HUES64 (cell line): ENCODE results near the gene LCOR.

ENCODE experiments used
- H3K27ac ChIP-seq: 2 replicates; pipeline ENCODE4 v1.7.0; 2013; ENCODE audit warnings: low read depth, low read length, inconsistent platforms
- H3K27me3 ChIP-seq: 2 replicates; pipeline ENCODE4 v1.6.1; 2013; ENCODE audit warnings: mild to moderate bottlenecking, low read length; ENCODE audit not compliant: insufficient read depth
- H3K36me3 ChIP-seq: 2 replicates; pipeline ENCODE4 v1.6.1; 2013; ENCODE audit warnings: mild to moderate bottlenecking, low read length; ENCODE audit not compliant: insufficient read depth
- H3K4me1 ChIP-seq: 2 replicates; pipeline ENCODE4 v1.6.1; 2013; ENCODE audit warnings: mild to moderate bottlenecking, low read length, moderate library complexity; ENCODE audit not compliant: insufficient read depth
- H3K4me3 ChIP-seq: 2 replicates; pipeline ENCODE4 v1.5.1; 2013; ENCODE audit warnings: mild to moderate bottlenecking, low read length, moderate library complexity
- H3K9ac ChIP-seq: 2 replicates; pipeline ENCODE4 v1.6.1; 2013; ENCODE audit warnings: mild to moderate bottlenecking, low read depth, low read length
- H3K9me3 ChIP-seq: 2 replicates; pipeline ENCODE4 v1.6.1; 2013; ENCODE audit warnings: low read depth, low read length; ENCODE audit not compliant: insufficient read depth
- WGBS: fragments of 150-250, 120-280 bp; methylation state at CpG from one replicate; pipeline ENCODE4 v1.1.7; 2013; ENCODE audit warnings: missing lambda C conversion rate; 5-methylcytosine and 5-hydroxymethylcytosine counted together

LCOR gene

DNA sequence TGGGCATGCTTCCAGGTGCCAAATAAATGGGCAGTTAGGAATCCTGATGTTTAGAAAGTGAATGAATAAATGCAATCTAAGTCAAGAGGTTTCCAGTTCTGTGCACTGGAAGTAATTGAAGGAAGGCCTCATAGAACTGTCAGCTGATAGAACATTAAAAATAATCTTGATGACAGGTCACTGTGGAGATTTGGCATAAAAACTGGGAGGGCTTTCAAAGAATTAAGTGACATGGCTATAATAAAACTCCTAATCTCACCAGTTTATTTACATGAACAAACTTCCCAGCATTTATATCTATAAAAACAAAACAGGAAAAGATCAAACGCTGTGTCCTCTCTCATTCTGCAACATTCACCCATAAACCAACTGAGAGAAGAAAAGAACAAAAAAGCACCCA is 183.1 kb downstream of the LCOR start:
- WGBS: 89% methylated on average over 1 of the region's 1 CpG
- H3K4me1 ChIP-seq: peaks cover 5% of the 10 kb centered on the region; the same call in 1 of the 2 replicates
- no peak overlapping the region for H3K4me3 ChIP-seq
- no peak overlapping the region for H3K27ac ChIP-seq
- H3K9me3 ChIP-seq: no peaks in the 10 kb centered on the region
- H3K9ac ChIP-seq: no peak overlapping the region
- H3K27me3 ChIP-seq: no peaks in the 10 kb centered on the region
- H3K36me3 ChIP-seq: no peaks in the 10 kb centered on the region

DNA sequence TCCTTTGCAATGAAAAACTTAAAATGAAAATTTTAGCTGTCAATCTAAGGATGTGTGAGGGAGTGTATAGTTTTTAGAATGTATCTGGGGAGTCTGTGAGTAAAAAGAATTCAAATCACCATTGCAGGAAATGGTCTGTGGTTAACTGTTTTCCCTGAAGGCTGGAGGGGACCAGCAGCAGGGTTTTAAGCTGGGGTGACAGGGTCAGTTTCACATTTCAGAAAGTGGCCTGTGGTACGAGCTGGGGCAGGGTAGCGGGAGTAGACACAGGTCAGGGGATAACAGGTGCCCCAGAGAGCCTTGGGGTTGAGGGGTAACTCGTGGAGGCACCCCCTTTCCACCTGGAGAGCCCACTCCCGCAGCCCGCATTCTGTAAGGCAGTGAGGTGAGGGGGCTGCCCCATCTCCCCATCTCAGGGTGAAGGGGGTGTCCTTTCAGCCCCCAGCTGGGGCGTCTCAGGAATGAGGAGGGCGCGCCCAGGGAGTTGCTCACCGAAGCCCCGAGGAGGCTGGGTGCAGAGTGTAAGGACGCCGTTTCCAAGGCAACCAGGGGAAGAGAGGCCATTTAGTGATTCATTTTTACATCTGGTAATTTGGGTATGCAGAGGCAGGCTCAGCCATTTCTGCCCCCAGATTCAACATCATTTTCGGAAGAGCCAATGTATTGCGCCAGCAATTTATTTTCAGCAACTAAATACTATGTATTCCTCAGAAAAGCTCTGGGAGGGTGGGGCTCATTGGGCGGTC is 184.8 kb downstream of the LCOR start:
- no peak overlapping the region for H3K27ac ChIP-seq
- 90% methylated on average over 15 of the region's 15 CpGs for WGBS
- H3K9me3 ChIP-seq: no peaks in the 10 kb centered on the region
- no peaks in the 10 kb centered on the region for H3K36me3 ChIP-seq
- H3K27me3 ChIP-seq: no peaks in the 10 kb centered on the region
- H3K4me3 ChIP-seq: no peak overlapping the region
- H3K9ac ChIP-seq: no peak overlapping the region
- peaks cover 13% of the 10 kb centered on the region; the same call in 1 of the 2 replicates for H3K4me1 ChIP-seq

DNA sequence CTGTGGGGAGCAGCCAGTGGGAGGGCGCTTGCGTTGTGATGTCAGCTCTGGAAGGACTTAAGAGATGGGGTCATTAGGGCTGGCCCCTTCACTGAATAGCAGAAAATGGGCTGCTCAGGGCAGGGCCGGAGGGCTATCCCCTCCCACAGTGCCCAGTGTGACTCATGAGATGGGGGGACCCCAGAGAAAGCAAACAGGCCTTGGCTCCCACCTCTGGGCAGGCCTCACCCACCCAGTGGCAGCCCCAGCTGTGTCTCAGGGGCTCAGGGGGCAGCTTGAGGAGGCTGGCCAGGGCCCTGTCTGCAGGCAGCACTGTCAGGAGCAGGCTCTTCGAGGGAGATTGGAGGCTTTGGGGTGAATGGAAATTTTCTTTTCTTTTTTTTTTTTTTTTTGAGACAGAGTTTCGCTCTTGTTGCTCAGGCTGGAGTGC is 185.4 kb downstream of the LCOR start:
- H3K9me3 ChIP-seq: no peaks in the 10 kb centered on the region
- no peaks in the 10 kb centered on the region for H3K27me3 ChIP-seq
- no peaks in the 10 kb centered on the region for H3K36me3 ChIP-seq
- no peak overlapping the region for H3K9ac ChIP-seq
- H3K4me3 ChIP-seq: no peak overlapping the region
- 86% methylated on average over 5 of the region's 5 CpGs for WGBS
- H3K27ac ChIP-seq: no peak overlapping the region
- H3K4me1 ChIP-seq: peaks cover 13% of the 10 kb centered on the region; the same call in 1 of the 2 replicates

DNA sequence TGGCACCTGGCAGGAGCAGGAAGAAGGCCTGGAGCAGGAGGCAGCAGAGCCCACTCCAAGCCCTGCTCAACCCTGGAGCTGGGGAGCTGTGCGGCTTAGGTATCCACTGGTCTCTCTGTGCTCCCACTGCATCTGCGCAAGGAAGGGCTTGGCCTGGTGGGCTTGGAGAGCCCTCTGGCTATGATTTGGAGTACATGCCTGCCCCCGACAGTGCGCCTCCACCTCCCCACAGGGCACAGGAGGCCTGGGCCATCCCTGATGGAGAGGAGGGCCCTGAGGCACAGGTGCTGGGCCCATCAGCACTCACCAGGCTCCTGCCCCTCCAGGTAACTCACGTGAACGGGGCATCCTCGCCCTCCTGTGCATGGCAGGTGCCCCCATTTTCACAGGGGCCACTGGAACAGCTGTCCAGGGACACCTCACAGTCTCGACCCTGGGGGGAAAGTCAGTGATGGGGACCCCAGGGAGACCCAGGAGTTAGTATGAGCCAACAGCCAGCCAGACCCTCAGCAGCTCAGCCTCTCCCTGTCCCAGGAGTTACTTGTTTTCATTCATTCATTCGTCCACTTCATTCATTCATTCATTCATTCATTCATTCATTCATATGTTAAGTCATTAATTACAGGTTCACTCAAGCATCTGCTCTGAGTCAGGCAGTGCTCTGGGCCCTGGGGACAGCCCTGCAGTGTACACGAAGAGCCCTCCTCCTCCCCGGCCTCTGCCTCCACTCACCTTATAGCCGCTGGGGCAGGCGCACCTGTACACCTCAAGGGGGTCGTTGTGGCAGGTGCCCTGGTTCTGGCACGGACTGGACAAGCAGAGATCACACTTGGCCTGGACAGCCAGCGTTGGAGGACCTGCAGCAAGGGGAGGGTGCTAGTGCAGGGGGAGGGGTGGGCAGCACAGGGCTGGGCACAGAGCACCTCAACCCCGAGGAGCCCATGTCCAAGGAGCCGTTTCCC is 186.4 kb downstream of the LCOR start:
- 91% methylated on average over 18 of the region's 18 CpGs for WGBS
- Histone ChIP-seq H3K4me1 (peaks cover 13% of the 10 kb centered on the region; the same call in 1 of the 2 replicates), H3K36me3 (no peaks in the 10 kb centered on the region), H3K9me3 (no peaks in the 10 kb centered on the region), H3K9ac (no peak overlapping the region), H3K27me3 (no peaks in the 10 kb centered on the region), H3K4me3 (no peak overlapping the region), H3K27ac (no peak overlapping the region)

DNA sequence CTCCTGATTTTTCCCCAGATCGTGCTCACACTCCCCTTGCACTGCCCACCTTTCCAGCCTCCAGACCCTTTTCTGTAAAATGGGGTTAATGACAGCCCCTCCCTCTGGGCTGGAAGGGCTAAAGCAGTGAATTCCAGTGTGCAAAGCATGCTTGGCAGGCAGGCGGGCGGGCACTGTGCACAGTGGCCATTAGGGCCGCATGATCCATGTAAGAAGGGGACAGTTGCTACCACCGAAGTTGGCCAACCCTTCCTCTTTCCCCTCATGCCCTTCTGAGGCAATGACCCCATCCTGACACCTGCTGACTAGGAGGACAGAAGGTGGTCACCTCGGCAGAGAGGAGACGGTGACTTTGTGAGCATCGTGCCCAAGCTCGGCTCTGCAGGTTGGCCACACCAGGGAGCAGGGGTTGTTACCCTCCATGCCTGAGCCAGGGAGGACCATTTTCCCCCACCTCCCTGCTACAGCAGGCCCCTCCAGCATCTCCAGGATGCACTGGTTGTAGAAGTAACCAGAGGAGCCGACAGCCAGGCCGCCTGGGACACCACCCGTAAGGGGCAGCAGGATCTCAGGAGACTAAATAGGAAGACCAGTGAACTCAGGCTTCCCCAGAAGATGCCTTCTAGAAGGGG is 187.2 kb downstream of the LCOR start:
- no peak overlapping the region for H3K4me3 ChIP-seq
- WGBS: 94% methylated on average over 12 of the region's 12 CpGs
- no peak overlapping the region for H3K9ac ChIP-seq
- no peak overlapping the region for H3K27ac ChIP-seq
- H3K36me3 ChIP-seq: no peaks in the 10 kb centered on the region
- peaks cover 13% of the 10 kb centered on the region; the same call in 1 of the 2 replicates for H3K4me1 ChIP-seq
- H3K9me3 ChIP-seq: no peaks in the 10 kb centered on the region
- no peaks in the 10 kb centered on the region for H3K27me3 ChIP-seq

DNA sequence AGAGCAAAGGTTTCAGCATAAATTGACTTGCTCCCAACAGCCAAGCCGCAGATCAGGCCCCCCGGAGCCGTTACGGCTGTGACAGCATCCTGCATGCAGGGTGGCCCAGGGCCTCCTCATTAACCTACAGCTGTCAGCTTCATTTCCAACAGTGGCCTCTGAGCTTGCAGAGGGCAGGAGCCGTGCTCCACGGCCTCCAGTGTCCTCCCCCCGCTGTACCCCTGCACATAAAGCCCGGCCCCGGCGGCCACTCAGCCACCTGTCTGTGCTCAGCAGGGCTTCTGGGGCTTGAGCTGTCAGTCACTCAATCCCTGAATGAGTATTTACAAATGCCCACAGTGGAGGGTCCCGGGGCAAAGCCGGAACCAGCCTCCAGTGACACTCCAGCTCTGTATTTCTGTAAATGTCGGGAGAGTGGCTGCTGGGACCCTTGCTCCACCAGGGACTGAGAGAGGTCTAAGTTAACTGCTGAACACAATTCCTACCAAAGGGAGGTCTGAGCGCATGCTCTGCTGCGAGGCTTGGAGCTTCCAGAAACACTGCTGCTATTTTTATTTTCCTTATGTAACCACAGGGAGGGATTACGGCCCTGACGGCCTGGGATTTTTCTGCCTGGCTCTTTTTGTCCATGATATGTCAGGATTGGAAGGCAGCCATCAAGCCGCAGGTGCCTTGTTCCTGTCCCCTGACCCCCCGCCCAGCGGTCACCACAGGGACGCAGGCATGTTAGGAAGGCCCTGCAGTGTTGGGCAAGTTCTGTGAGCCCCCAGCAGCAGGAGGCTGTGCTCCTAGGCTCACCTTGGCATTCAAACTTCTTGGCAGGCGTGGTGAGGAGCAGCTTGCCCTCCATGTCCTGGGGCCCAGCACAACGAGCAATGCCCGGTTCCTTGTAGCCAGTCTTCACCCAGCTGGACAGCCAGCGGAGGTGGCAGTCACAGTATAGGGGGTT is 188.6 kb downstream of the LCOR start:
- Histone ChIP-seq H3K4me3 (no peak overlapping the region), H3K36me3 (no peaks in the 10 kb centered on the region), H3K27ac (no peak overlapping the region), H3K27me3 (no peaks in the 10 kb centered on the region), H3K4me1 (peaks cover 13% of the 10 kb centered on the region; the same call in 1 of the 2 replicates), H3K9me3 (no peaks in the 10 kb centered on the region), H3K9ac (no peak overlapping the region)
- 60% methylated on average over 25 of the region's 25 CpGs for WGBS

DNA sequence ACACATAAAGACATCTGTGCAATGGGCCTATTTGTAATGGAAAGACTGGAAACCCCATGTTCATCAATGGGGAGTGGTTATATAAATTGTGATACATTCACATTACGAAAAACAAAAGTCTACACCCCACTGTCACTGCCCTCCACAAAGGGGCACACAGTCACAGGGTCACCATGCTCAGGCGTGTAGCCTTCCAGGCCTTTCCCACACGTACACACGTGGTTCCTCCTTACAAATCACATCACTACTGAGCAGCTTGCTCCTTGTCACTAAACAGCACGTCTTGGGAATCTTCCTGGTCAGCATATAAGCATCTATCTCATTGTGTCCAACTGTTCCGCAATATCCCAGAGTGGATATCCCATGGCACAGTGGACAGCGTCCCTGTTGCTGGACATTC is 190.5 kb downstream of the LCOR start:
- Histone ChIP-seq H3K9ac (no peak overlapping the region), H3K27me3 (no peaks in the 10 kb centered on the region), H3K36me3 (no peaks in the 10 kb centered on the region), H3K4me1 (peaks cover 9% of the 10 kb centered on the region; the same call in 1 of the 2 replicates), H3K27ac (no peak overlapping the region), H3K9me3 (no peaks in the 10 kb centered on the region), H3K4me3 (no peak overlapping the region)
- 93% methylated on average over 7 of the region's 7 CpGs for WGBS

DNA sequence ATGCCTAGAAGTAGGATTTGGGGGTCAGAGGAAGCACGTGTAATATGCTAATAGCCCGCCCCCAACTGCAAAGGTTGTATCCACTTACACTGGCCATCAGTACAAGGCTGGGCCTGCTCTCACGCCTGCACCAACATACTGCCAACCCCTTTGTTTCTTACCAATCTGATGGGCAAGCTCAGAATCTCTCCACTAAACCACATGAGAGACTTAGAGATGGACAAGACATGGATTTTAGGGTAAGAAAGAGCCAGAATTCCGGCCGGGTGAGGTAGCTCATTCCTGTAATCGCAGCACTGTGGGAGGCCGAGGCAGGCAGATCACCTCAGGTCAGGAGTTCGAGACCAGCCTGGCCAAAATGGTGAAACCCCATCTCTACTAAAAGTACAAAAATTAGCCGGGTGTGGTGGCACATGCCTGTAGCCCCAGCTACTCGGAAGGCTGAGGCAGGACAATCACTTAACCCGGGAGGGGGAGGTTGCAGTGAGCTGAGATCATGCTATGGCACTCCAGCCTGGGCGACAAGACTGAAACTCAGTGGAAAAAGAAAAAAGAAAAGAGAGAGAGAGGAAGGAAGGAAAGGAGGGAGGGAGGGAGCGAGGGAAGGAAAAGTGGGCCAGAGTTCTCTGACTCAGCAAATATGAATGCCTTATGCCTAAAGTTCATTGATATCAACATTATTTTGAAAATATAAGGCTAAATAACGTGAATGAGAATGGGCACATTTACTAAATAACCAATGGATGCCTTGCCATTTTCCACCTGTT is 191.5 kb downstream of the LCOR start:
- H3K27me3 ChIP-seq: no peaks in the 10 kb centered on the region
- WGBS: 92% methylated on average over 14 of the region's 14 CpGs
- no peaks in the 10 kb centered on the region for H3K36me3 ChIP-seq
- peaks cover 9% of the 10 kb centered on the region; the same call in 1 of the 2 replicates for H3K4me1 ChIP-seq
- H3K27ac ChIP-seq: no peak overlapping the region
- no peak overlapping the region for H3K4me3 ChIP-seq
- no peak overlapping the region for H3K9ac ChIP-seq
- H3K9me3 ChIP-seq: no peaks in the 10 kb centered on the region

DNA sequence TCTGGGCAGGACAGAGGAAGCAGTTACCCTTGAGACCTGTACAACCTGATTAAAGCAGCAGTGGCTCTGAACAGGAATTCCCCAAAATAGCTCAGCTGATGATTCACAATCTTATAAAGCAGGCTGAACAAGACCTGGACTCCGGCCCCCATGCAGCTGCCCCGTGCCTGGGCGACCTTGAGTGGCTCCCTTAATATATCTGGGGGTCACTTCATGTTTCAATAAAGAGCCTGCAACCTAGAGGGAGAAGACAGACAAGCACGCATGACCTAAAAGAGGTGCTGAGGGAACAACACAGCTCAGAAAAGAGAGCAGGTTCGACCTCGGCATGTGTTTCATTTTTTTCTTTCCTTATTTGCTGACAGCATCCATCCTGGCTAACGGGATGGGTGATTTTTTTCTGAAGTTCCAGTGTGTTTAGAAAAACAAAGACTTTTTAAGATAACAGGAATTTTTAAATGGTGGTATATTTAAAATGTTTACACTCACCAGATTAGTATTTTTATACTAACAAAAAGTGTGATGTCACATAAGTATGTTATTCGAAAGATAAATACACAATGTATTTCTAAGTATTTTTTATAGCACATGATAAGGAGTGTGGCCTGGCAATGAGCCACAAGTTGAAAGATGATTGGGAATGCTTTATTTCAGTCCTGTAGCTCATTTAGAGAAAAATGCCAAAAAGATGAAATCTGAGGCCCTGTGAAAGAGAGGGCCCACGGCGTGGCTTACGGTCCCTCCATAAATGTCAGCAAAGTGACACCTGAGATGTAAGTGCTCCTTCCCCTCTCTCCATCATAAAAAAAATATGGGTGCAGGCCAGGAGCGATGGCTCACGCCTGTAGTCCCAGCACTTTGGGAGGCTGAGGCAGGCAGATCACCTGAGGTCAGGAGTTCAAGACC is 192.3 kb downstream of the LCOR start:
- 91% methylated on average over 12 of the region's 13 CpGs for WGBS
- no peaks in the 10 kb centered on the region for H3K9me3 ChIP-seq
- no peaks in the 10 kb centered on the region for H3K36me3 ChIP-seq
- H3K27ac ChIP-seq: no peak overlapping the region
- H3K4me1 ChIP-seq: peaks cover 9% of the 10 kb centered on the region; the same call in 1 of the 2 replicates
- no peak overlapping the region for H3K4me3 ChIP-seq
- H3K27me3 ChIP-seq: no peaks in the 10 kb centered on the region
- H3K9ac ChIP-seq: no peak overlapping the region
